Epithelial cell of proximal tubule (primary cell): Measurements from ENCODE around the gene LRIG1. TPM values are rescaled to one million over a fixed set of nuclear protein-coding genes. Genes with fewer than 3 reads are reported as not detected.

ENCODE experiments used
- DNase-seq: peaks from one replicate; pipeline ENCODE4 v3.0.0-alpha.2; 2011; ENCODE audit warnings: low read depth
- H3K4me3 ChIP-seq: 2 replicates; pipeline ENCODE4 v1.5.1; 2011; ENCODE audit warnings: low read depth, mild to moderate bottlenecking, low read length
- total RNA-seq: library from RNA; depleted of rRNA; stranded (reverse); fragments of >200 nt; gene quantifications from 2 replicates; pipeline ENCODE4 v1.2.3, GENCODE V29; 2015
- TF ChIP-seq, protein P1 (sequence below): conservative IDR thresholded peaks from 2 replicates; pipeline ENCODE4 v1.5.1; 2012; ENCODE audit warnings: low read depth, mild to moderate bottlenecking, low read length

Gene LRIG1
- total RNA-seq, 1 donor from 2014 or later, result 10.0 TPM

DNA sequence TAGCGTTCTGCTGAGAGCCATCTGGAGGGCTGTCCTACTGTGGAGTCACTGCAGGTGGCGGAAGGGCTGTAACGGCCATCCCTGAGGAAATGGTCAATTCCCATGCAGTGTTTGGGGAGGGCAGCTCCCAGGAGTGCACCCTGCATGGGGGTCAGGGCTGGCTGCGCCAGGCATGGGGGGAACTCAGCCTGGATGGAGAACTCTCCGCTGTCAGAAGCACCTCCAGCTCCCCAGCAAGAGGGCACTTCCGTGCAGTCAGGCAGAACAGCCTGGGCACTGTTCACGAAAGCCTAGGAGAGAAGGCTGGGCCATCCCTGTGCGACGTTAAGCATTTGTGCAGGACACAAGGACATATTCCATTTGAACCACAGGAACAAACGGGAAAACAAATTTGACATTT lies 105.2 kb downstream of the LRIG1 start:
- TF ChIP-seq, protein P1, sequence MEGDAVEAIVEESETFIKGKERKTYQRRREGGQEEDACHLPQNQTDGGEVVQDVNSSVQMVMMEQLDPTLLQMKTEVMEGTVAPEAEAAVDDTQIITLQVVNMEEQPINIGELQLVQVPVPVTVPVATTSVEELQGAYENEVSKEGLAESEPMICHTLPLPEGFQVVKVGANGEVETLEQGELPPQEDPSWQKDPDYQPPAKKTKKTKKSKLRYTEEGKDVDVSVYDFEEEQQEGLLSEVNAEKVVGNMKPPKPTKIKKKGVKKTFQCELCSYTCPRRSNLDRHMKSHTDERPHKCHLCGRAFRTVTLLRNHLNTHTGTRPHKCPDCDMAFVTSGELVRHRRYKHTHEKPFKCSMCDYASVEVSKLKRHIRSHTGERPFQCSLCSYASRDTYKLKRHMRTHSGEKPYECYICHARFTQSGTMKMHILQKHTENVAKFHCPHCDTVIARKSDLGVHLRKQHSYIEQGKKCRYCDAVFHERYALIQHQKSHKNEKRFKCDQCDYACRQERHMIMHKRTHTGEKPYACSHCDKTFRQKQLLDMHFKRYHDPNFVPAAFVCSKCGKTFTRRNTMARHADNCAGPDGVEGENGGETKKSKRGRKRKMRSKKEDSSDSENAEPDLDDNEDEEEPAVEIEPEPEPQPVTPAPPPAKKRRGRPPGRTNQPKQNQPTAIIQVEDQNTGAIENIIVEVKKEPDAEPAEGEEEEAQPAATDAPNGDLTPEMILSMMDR, result no peak
- DNase-seq, result no peak
- H3K4me3 ChIP-seq, result no peak overlapping the region

- TF ChIP-seq, protein P1, result no peak
- DNase-seq, result no peak
- H3K4me3 ChIP-seq, result no peak overlapping the region
Observed at GRCh38 chr3:66394753-66395249, 106.0 kb downstream of the LRIG1 start.

DNA sequence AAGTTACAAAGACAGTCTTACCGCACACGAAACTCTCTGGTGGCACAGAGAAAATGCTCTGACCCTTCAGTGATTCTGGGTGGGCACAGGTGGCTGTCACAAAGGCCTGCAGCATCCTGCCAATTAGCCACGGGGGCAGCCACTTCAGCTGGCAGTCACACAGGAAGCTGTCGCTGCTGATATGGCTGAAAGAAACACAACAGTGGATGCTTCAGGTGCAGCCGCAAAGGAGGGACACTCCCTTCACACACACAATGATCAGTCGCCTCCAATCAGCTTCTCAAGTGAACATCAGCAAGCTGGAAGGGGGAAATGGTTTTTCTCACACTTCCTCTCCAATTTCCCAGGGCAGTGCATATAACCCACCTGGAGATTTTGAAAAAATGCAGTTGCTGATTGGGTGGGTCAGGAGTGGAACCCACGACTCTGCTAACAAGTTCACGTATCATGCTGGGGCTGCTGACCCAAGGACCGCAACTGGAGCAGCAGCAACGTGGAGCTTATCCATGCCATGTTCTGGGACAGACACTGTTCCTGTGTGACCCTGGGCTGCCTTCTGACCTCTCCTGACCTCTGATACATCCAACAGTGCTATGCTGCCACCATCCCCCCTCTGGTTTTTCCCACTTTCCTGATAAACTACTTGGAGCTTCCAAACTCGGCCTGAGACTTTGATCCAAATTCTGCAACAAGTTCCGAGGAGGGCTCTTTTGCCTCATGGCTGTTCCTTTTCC lies 106.6 kb downstream of the LRIG1 start:
- TF ChIP-seq, protein P1, result no peak
- DNase-seq, result no peak
- no peak overlapping the region for H3K4me3 ChIP-seq

DNA sequence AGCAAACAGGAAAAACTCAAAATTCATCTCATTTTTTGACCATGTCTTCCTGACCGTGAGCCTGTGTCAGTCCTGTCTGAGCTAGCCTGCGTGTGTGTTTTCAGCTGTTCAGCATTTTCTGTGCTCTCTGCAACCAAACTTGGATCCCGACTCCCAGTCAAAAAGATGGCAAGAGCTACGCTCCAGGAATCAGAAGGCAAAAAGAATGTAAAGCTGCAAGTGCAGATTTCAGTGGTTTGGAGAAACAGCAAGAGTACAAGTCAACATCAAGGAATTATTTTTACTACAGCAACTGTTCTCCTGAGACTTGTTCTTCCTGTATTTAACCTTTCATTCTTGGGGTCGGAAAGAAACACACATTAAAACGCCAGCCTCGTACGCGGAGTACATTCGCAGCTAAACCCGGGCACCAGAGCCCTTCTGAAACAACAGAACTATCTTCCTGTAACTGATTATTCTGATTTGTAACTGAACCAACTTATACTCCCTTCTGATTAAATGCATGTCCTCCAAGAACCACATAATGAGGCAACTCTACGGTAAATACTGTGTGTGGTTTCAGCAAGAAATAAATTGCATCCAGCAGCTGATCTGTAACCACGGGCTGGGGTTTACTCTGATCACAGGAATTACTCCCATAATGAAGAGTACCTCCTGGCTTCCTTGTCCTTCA lies 107.4 kb downstream of the LRIG1 start:
- TF ChIP-seq, protein P1, result no peak
- no peak for DNase-seq
- H3K4me3 ChIP-seq, result no peak overlapping the region

- no peak for DNase-seq
- H3K4me3 ChIP-seq, result no peak overlapping the region
- TF ChIP-seq, protein P1, result no peak
Observed at GRCh38 chr3:66392966-66393332, 107.9 kb downstream of the LRIG1 start.

DNA sequence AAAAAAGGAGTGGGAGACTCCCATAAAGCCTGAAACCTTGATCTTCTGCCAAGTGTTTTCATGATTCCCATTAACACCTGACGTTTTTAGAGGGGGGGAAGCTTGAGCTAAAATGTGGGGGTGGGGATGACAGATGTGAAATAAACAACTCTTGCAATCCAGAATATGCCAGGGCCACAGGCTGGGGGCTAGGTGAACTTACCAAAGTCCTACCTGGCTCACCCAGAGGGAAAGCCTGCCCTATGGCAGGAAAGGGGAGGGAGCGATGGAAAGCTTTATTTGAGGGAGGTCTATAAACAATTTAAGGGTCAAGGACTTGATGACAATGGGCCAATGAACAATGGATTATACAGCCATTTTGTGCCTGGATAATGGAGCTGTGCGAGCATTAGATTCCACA lies 108.3 kb downstream of the LRIG1 start:
- DNase-seq, result no peak
- H3K4me3 ChIP-seq, result no peak overlapping the region
- TF ChIP-seq, protein P1, result no peak
